GM18520 (cell line): Measurements from ENCODE around the gene MKRN2.

Experiments used
- ATAC-seq: cut with Tn5 transposase; IDR thresholded peaks from one replicate; pipeline ENCODE4 v1.9.1; 2021; ENCODE audit not compliant: unreplicated experiment

Gene MKRN2

DNA sequence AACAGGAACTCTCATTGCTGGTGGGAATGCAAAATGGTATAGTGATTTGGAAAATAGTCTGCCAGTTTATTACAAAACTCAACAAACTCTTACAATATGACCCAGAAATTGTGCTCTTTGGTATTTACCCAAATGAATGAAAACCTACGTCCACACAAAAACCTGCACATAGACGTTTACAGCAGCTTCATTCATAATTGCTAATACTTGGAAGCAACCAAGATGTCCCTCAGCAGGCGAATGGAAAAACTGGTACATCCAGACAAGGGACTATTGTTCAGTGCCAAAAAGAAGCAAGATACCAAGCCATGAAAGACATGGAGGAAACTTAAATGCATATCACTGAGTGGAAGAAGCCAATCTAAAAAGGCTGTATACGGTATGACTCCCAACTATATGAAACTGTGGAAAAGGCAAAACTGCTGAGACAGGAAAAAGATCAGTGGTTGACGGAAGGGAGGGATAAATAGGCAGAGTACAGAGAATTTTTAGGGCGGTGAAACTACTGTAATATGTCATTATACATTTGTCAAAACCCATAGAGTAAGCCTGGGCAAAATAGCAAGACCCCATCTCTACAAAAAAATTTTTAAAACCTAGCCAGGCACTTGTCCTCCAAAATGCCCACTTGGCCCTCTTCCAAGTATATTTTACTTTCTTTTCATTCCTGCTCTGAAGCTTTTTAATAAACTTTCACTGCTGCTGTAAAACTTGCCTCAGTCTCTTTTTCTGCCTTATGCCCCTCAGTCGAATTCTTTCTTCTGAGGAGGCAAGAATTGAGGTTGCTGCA is 6.7 kb upstream of the MKRN2 start:
- no peak for ATAC-seq

DNA sequence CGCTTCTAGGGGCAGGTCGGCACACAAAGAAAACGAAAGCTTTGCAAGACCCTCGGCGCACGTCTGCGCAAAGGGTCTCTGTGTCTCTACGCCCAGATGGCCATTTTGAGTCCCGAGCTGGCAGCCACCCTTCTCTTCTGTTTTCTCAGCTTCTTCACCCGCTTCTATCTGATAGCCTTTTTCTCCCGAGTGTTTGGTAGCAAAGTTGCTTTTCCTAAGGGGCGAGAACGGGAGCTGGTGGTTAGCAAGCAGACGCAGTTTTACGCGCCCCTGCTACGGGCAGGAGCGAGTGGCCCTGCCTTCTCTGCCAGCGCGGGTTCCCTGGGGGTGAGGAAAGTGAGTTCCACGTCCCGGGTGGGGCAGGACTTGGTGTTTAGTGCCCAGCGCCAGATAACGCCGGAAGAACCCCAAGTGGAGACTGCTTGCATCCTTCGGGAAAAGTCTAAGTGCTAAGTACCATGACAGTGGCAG is 2.9 kb upstream of the MKRN2 start:
- no peak for ATAC-seq

DNA sequence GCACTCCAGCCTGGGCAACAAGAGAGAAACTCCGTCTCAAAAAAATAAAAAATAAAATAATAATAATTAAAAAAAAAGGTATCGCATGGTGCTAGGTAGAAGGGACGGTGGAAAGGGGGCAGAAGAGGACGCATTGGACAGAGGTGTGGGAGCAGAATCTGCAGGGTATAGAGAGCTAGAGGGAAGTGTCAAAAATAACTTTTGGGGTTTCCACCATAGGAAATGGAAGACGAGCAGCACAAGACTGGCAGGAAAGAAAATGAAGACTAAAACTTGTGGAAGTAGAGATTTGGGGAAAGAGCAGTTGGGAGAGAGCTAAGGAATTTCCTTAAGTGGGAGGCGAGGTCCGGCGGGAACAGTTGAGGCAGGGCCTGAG is 585 bp upstream of the MKRN2 start:
- ATAC-seq, result no peak

DNA sequence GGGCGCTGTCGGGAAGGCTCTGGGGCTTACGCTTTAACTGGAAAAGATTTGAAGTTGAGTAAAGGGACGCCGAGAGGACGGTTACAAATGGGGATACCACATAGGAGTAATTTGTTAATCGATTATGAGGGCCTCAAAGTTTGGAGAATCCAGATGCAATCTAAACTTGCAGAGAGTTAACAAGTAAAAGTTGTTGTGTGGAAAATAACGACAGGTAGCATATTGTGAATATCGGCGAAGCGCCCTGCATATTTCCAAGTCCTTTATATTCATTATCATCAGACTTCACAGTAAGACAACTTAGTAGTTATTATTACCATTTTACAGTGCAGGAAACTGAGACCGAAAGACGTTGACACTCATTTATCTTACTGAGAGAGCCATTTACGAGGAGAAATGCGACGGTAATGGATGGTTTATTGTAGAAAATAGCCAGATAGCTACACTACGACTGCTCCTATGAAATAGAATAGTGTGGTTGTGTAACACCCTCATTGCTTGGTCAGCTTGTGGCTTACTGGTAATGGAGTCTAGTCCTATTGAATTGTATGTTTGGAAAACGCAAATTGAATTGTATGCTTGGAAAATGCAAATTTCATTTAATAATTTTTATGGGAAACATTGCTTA is 700 bp downstream of the MKRN2 start:
- ATAC-seq, result no peak

DNA sequence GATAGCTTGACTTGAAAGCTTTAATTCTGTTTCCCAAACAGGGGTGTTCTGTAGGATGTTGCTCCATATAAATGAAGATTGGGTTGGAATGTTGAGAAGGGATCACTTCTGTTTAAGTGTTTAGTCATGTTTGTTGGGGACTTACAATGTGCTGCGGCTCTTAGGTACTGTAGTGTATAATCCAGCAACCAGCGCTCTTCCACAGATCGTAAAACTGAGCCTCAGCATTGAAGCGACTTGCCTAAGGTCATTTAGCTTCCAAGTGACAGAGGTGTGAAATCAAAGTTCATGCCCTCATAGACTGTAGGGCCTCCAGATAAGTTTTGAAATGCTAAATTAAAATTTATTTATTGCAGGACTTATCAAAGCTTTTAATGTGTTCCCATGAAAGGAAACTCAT is 1.8 kb downstream of the MKRN2 start:
- ATAC-seq, result no peak

DNA sequence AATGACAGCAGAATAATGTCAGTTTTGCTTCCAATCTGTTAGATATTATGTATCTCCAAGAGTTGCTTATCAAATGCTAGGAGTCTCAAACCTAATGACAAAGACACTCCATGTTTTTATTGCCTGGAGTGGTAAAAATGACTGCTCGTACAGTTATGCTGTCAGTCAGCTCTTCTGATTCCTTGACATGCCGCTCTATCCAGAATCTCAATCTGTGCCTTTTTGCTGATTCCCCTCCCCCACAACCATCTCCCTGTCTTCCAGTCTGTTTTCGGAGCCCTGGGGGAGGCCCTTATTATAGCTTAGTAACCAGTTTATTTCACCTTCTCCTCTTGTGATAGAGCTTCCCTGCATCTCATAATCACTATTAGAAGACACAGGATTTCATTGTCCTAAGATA is 2.6 kb downstream of the MKRN2 start:
- no peak for ATAC-seq

DNA sequence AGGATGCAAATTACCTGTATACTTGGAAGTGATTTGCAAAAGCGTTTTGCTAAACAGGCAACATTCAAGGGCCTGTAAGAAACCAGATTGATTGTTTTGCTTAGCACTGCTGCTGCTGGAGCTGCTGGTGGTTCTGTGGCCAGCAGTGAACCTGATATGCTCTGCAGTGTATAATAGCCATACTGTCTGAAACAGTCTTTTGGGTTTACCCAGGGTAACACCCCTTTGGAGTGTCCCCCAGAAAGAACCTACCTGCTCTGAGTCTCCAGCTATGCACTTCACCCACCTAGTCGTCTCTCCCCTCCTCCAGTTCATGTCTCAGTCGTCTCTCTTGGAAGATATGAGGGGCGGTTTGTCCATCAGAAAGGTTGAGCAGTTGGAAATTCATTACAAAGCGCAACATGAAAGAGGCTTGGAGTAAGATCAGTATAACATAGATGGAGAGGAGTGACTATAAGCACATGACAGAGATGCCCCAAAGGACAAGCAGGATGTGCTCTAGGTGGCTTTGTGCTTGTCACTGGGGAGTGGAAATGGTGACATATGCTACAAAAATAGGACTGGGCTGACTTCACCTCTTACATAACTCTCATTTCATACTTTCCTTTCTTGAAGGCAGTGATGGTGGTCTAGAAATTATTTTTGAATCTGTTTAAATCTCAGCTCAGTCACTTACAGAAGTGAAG is 3.8 kb downstream of the MKRN2 start:
- peak; percentile 24 for ATAC-seq

DNA sequence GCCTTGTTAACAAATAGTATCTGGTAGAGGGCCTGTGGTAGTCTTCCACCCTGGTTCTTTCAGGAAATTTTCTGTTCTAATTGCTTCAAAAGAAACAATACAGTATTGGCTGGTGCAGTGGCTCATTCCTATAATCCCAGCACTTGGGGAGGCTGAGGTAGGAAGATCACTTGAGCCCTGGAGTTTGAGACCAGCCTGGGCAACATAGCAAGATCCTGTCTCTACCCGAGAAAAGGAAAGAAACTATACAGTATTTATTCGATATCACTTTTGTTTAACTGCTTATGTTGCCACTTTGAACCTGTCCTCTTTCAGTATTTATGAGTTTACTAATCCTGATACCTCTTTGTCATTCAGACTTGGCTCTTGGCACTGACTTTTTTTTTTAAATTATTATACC is 4.5 kb downstream of the MKRN2 start:
- ATAC-seq, result no peak

DNA sequence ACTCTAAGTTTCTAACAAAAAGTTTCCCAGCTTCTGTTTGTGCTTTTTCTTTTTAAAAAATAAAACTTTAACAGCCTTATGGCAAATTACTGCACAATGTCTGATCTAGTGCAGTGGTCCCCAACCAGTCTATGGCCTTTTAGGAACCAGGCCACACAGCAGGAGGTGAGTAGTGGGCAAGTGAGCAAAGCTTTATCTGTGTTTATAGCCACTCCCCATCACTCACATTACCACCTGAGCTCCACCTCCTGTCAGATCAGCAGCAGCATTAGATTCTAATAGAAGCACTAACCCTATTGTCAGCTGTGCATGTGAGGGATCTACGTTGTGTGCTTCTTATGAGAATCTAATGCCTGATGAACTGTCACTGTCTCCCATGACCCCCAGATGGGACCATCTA is 5.6 kb downstream of the MKRN2 start:
- no peak for ATAC-seq

DNA sequence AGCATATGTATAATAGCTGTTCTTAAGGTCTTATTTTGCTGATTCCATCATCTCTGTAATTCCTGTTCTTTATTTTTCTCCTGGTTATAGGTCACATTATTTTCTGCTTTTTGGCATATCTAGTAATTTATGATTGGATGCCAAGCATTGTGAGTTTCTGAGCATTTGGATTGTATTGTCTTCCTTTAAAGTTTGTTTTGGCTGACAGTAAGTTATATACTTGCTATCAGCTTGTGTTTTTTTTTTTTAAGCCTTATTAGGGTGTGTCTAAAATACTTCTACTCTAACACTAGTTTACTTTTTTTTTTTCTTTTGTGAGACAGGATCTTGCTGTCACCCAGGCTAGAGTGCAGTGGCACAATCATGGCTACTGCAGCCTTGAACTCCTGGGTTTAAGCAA is 10.1 kb downstream of the MKRN2 start:
- ATAC-seq, result no peak

DNA sequence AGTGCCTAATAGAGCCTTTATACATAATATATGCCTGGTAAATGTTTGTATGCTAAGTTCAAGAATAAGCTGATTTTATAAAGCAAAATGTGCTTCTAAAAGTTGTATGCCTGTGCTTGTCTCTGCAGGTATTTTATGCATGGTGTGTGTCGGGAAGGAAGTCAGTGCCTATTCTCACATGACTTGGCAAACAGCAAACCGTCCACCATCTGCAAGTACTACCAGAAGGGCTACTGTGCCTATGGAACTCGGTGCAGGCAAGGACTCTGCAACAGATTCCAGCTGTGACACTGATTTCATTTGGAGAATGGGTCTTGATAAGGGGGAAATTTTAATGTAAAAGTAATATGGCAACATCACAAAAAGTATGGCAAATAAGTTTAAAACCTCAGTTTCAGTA is 11.9 kb downstream of the MKRN2 start:
- ATAC-seq, result no peak

DNA sequence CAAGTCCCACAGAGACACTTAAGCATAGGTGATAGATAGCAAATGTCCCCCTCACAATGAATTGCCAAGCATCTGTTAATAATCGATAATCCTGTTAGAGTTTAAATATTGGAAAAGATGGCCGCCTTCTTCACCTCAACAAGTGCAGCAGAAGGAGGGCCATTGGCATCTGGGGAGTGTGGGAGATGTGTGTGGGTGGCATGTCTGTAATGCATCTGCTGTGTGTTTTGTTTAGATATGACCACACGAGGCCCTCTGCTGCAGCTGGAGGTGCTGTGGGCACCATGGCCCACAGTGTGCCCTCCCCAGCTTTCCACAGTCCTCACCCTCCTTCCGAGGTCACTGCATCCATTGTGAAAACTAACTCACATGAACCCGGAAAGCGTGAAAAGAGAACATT is 12.9 kb downstream of the MKRN2 start:
- ATAC-seq, result no peak

DNA sequence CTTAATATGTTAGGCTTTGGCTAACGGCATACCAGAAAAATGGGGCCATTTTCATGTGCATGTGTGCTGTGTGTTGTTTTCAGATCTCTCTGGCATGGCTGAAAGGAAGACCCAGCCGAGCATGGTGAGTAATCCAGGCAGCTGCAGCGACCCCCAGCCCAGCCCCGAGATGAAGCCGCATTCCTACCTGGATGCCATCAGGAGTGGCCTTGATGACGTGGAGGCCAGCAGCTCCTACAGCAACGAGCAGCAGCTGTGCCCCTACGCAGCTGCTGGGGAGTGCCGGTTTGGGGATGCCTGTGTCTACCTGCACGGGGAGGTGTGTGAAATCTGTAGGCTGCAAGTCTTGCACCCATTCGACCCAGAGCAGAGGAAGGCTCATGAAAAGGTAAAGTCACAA is 15.1 kb downstream of the MKRN2 start:
- ATAC-seq, result no peak

DNA sequence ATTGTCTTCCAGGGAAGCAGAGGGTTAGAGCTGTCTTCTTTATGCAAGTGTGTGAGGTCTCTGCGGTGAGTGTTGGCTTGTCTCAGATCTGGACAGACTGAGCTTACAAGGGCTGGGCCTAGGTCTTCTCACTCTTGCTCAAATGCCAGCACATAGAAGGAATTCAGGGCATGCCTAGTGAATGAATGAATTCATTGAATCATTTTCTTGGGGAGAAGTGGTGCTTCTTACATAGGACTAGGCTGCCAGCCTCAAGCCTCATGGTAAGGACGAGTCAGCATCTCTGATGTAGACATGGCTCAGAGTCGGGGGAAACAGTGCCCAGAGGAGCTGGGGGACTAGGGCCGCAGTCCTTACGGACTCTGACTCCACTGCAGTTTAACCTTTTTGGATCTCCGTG is 17.2 kb downstream of the MKRN2 start:
- ATAC-seq, result no peak

DNA sequence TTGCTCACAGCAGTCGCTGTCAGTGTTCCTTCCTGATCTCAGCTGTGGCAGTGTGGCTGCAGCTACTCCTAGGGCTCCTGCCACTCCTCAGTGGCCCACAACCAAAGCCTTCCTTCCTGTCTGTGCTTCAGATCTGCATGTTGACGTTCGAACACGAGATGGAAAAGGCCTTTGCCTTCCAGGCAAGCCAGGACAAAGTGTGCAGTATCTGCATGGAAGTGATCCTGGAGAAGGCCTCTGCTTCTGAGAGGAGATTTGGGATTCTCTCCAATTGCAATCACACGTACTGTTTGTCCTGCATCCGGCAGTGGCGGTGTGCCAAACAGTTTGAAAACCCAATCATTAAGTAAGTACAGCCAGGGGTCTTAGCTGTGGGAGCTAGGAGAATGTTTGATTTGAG is 17.8 kb downstream of the MKRN2 start:
- no peak for ATAC-seq

DNA sequence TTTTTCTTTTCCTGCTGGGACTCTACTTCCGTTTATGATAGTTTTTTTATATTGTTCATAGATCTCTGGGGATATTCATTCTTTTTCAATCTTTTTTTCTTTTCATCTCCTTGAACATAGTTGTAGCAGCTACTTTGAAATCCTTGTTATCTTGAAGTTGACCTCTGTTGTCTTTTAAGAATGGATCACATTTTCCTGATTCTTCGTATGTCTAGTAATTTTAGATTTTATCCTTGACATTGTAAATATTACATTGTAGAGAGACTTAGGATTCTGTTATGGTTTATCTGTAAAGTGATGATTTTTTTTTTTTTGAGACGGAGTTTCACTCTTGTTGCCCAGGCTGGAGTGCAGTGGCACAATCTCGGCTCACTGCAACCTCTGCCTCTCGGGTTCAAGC is 20.5 kb downstream of the MKRN2 start:
- no peak for ATAC-seq

DNA sequence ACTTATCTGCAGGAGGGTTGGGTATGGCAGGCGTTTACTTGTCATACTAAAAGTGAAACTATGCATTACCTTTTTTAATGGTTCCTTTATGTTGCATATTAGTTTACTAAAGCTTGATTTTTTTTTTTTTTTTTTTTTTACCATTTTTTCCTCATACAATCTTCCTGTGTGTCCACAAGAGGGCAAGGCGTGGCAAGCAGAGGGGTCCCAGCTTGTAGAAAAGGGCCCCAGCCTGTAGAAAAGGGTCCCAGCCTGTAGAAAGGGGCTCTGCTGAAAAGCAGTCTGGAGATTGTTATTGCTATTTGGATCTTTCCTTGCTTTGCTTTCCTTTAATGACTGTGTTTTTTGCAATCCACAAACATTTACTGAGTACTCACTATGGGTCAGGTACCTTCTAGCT is 21.9 kb downstream of the MKRN2 start:
- ATAC-seq, result no peak

DNA sequence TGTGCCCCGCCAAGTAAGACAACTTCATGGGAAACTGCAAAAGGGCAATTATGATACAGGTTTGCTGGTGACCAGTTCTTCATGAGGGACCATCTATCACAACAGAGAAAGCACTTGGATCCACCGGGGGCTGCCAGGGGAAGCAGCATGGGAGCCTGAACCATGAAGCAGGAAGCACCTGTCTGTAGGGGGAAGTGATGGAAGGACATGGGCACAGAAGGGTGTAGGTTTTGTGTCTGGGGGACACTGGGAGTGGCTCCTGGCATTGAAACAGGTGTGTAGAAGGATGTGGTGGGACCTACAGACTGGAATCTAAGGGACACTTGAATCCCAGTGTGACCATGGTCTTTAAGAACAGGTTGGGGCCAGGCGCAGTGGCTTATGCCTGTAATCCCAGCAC is 22.6 kb downstream of the MKRN2 start:
- no peak for ATAC-seq

DNA sequence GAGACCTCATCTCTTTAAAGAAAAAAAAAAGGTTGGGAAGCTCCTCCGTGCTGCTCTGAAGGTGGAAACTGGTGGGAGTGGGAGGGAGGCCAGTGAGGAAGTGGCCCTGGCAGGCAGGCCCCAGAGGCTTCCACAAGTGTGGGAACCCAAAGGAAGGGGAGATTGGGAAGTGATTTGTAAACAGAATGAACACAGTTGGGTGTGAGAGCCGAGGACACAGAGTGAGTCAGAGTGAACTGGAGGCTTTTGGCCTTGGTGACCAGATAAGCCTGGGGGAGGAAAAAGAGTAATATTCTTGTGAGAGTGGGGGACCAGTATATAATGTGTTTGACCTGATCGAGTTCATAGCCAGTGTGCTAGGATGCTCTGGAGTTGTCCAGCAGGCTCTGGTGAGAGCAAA is 23.0 kb downstream of the MKRN2 start:
- ATAC-seq, result no peak

DNA sequence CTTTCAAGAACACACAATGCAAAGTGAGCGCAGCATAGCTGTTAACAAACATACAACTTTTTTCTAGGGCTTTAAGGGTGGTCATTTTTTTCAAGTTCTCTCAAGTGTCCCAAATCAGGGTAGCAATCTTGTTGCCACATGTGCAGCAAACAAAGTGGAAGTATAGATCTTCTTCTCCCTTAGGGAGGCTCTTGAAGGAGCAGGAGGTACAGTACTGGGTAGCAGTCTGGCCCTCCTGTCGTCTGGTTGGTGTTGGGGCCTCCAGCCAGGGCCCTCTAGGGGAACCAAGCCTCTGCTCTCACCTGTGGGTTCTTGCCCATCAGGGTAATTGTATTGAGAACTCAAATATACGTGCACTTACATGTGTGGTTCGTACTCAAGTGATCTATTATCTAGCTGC is 25.8 kb downstream of the MKRN2 start:
- no peak for ATAC-seq

DNA sequence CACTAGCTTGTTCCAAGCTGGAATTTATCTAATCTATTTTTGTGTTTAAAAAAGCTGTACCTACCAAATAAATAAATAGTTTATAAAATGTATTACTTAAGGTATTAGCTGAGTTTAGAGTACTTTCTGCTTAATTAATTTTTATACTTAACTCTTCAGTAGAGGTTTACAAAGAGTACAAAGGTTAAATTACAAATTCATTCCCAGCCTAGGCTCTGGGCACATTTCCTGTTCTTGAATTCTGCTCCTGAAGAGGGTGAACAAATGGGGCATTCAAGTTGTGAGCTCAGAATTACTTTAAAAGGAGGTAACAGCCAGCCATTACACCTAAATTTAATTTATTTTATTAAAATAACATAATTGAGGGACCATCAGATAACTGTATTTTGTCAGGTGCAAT is 26.4 kb downstream of the MKRN2 start:
- ATAC-seq, result no peak

DNA sequence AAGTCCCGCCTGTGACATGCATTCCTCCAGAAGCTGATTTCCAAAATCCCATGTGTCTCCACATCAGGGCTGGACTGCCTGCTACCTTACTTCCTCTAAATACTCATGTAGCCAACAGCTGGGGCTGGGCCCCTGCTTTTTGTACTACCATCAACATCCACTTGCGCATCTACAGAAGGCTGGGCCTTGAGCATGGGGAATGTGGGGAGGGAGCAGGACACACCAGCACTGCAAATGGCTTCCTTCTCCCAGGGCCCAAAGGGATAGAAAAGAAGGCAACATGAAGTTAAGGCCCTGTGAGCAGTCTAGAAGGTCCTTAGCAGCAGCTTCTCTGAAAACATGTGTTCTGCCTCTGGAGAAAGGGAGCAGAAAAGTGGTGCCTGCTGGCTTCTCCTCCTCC is 27.2 kb downstream of the MKRN2 start:
- ATAC-seq, result no peak
